IPS-NIHi7 (cell line): ENCODE results near the gene TMEM141.
"Not testable (repeated sequence)": the region's sequence is repeated elsewhere in the genome, so short reads cannot be mapped to it uniquely, and the experiment has no call there.

ENCODE experiments used
- DNase-seq: peaks from one replicate; pipeline ENCODE4 v3.0.0; 2012; ENCODE audit warnings: mixed read lengths; ENCODE audit errors: extremely low spot score

Gene TMEM141

DNA sequence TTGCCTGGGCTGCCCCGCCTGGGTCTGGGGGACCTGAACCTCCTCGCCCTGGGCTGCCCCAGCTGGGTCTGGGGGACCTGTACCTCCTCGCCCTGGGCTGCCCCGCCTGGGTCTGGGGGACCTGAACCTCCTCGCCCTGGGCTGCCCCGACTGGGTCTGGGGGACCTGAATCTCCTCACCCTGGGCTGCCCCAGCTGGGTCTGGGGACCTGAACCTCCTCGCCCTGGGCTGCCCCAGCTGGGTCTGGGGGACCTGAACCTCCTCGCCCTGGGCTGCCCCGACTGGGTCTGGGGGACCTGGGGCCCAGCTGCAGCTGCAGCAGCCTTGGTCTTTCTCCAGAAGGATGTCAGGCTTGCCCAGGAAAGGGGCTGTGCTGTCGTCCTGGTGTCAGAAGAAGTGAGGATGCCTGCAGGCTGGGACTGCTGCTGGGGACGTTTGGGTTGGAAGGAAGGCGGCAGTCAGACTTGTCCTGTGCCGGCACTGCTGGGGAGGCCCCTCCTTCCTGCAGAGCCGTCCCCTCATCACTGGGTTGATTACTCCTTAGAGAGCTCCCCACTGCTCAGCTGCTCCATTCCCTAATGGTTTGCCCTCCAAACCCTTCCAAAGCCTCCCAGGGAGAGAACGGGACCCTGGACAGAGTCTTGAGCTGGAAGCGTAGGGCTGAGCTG is 42.4 kb downstream of the TMEM141 start:
- DNase-seq = not testable (repeated sequence)

GRCh38 chr9:136835162-136835931 is 44.2 kb downstream of the TMEM141 start:
- DNase-seq = no peak

GRCh38 chr9:136835932-136836904 is 45.1 kb downstream of the TMEM141 start:
- DNase-seq = no peak

DNA sequence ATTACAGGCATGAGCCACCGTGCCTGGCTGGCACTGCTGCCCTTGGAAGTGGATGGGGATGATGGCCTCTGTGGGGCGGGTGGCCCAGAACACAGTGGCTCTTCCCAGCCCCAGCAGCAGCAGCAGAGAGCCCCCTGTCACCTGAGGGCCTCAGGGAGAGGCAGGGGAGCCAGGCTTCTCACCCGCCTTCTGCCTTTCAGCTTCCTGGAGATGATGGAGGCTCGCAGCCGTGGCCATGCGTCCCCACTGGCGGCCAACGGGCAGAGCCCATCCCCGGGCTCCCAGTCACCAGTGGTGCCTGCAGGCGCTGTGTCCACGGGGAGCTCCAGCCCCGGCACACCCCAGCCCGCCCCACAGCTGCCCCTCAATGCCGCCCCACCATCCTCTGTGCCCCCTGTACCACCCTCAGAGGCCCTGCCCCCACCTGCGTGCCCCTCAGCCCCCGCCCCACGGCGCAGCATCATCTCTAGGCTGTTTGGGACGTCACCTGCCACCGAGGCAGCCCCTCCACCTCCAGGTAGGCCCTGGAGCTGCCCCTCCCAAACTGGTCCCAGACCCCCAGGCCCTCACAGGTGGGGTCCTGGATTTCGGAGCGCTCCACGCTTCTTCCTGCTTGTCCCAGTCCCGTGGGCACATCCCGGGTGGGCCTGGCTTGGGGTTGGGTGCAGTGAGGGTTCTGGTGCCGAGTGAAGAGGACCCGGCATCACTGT is 46.2 kb downstream of the TMEM141 start:
- no peak for DNase-seq

DNA sequence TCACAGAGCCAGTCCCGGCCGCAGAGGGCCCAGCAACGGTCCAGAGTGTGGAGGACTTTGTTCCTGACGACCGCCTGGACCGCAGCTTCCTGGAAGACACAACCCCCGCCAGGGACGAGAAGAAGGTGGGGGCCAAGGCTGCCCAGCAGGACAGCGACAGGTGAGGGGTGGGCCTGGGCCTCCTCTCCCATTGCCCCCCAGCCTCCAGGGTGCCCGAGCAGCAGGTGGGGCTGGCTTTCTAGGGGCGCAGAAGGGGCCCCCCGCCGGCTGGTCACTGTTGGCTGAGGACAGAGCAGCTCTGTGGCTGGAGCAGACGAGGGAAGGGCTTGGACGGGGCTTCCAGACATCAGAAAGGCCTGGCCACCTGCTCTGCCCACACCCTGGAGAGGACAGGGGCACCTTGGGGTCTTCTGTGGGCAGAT is 46.7 kb downstream of the TMEM141 start:
- not testable (repeated sequence) for DNase-seq

DNA sequence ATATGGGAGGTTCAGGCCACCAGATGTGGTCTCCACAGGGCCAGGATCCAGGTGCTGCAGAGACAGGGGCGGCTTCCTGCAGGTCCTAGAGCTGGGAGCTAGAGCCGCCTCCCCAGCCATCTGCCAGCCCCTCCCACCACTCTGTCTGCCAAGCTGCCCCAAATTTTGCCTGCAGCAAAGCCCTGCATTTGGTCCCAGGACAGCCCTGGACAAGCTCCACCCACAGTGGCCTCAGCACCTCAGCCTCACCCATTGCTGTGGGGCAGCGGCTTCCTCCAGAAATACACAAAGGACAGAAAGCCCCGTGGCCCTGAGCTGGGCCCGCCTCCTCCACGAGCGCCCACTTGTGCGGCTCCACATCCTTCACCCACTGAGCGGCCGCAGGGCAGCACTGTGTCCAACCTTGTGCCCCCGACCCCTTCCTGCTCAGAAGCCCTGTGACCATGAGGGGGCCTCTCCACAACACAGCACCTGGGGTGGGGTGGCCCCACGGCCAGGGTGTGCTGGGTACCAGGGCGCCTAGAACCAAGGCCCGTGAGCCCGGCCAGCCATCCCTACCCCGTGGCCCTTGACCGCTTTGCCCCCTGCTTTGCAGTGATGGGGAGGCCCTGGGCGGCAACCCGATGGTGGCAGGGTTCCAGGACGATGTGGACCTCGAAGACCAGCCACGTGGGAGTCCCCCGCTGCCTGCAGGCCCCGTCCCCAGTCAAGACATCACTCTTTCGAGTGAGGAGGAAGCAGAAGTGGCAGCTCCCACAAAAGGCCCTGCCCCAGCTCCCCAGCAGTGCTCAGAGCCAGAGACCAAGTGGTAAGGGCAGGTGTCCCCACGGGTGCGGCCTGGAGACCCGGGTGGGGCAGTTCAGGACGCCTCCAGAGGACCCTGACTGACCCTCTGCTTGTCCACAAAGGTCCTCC is 47.4 kb downstream of the TMEM141 start:
- DNase-seq = no peak

GRCh38 chr9:136839229-136840139 is 48.3 kb downstream of the TMEM141 start:
- DNase-seq = no peak

DNA sequence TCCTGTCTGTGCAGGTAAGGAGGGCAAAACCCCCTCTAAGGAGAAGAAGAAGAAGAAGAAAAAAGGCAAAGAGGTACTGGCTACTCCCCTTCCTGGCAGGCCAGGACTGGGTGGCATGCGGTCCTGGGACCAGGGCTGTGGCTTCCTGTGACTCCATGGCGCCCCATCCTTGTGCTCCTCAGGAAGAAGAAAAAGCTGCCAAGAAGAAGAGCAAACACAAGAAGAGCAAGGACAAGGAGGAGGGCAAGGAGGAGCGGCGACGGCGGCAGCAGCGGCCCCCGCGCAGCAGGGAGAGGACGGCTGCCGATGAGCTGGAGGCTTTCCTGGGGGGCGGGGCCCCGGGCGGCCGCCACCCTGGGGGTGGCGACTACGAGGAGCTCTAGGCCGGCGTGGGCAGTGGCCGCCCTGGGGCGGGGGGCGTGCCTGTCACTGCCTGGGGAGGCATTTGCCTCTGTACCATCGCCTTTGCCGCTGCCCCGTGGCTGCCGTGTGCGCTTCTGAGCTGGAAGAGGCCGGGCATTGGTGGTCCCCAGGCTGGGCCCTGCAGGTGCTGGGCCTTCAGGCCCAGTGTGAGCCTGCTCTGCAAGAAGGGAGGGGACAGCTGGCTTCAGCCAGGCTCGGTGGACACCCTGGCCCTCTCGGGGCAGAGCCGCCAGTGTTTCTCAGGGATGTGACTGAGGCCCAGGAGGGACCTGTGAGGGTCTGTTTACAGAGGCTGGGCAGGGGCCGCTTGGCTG is 49.2 kb downstream of the TMEM141 start:
- peak; percentile 58 for DNase-seq

DNA sequence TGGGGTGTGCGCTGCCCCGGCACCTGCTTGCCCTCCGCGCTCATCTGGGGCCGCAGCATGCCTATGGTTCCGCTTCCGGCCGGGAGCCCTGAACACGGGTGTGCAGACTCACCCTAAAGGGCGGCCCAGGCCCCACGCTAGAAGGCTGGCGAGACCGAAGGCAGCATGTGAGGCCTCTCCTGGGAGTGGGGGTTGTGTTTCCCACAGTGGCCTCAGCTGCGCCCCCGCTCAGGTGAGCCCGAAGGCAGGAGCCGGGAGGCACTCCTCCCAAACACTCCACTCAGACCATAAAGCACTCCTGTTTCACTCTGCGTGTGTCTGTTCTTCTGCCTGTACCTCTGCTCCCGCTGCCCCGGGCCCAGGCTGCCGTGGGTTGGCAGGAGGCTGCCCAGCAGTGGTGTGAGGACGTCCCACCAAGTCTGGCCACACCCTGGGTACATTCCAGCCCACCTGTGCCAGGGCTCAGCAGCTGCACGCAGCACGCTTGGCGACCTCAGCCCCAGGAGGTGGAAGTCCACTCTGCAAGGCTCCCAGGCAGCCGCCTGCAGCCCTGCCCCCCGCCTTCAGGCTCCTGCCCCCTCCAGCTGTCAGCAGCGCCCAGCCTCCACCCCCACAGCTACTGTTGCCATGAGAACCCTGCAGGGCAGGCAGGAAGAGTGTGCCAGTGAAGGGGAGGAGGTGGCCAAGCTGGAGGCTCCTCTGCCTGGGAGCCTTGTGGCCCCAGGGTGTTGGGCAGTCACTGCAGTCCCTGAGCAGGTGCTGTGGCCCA is 49.9 kb downstream of the TMEM141 start:
- DNase-seq = no peak

GRCh38 chr9:136841646-136842379 is 50.7 kb downstream of the TMEM141 start:
- DNase-seq = not testable (repeated sequence)

GRCh38 chr9:136842380-136842948 is 51.3 kb downstream of the TMEM141 start, which contains the start of gene AJM1:
TSS of gene AJM1 (plus strand) at chr9:136842478. CDS start at chr9:136844415, 1,937 bp downstream.
- peak; percentile 70 for DNase-seq
